GM12891 (cell line): Measurements from ENCODE around the gene STAT4.

Experiments used
- DNase-seq: peaks from one replicate; pipeline ENCODE4 v3.0.0; 2011; ENCODE audit warnings: low spot score; ENCODE audit not compliant: insufficient read length
- FAIRE-seq: peaks from 2 replicates; lab custom pipeline; 2011; peaks lifted over from hg19 to GRCh38; lab: Jason Lieb, UNC
- PAX5 ChIP-seq: IDR thresholded peaks from 2 replicates; pipeline ENCODE4 v1.6.1; 2011; ENCODE audit warnings: low read length, moderate library complexity, mild to moderate bottlenecking; ENCODE audit not compliant: insufficient read depth, severe bottlenecking
- POLR2A ChIP-seq: IDR thresholded peaks from 2 replicates; pipeline ENCODE4 v1.6.1; 2011; ENCODE audit warnings: low read depth, low read length, control low read depth
- POLR2AphosphoS5 ChIP-seq: IDR thresholded peaks from 2 replicates; pipeline ENCODE4 v1.6.1; 2011; ENCODE audit warnings: low read depth, low read length, control low read depth
- POU2F2 ChIP-seq: IDR thresholded peaks from 2 replicates; pipeline ENCODE4 v1.6.1; 2011; ENCODE audit warnings: low read depth, mild to moderate bottlenecking, control low read depth, low read length, moderate library complexity
- SPI1 ChIP-seq: IDR thresholded peaks from 2 replicates; pipeline ENCODE4 v1.6.1; 2011; ENCODE audit warnings: low read depth, low read length, control low read depth
- TAF1 ChIP-seq: IDR thresholded peaks from 2 replicates; pipeline ENCODE4 v1.6.1; 2011; ENCODE audit warnings: low read depth, low read length, control low read depth

STAT4 gene

GRCh38 chr2:191167766-191168165 is 17.0 kb upstream of the STAT4 start:
- FAIRE-seq (no peak), DNase-seq (no peak)
- no peak for TF ChIP-seq POLR2AphosphoS5
- TF ChIP-seq TAF1 = no peak
- TF ChIP-seq SPI1 = no peak
- no peak for TF ChIP-seq POU2F2
- no peak for TF ChIP-seq POLR2A

DNA sequence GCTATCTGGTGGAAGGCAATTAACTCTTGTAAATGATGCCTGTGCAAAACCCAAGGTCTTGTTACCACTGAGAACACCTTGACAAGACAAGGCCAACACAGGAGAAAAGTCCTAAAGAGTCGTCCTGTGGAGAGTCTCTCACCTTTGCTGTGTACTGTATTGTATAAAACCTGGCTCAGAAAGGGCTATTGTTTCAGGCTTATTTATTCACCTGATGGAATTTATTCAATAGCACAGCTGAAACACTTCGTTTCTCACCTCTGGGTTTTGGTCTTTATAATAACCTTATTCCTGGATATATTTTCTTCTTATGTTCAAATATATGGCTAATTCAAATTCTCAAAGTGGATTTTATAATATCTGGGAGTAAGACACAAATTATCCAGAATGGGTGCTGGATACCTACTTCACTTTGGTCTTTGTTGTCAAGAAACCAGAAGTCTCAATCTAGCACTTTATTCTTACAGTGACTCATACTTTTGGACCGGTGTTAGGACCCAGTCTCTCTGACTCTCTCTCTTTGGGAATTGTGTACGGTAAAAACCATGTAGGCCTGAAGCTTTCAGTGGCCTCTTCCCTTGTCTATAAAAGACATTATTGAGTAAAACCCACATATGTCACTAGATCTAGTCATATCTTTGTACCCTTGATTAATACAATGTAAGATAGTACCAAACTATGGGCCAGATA is 16.1 kb upstream of the STAT4 start:
- FAIRE-seq = no peak
- no peak for DNase-seq
- TF ChIP-seq TAF1 (no peak), SPI1 (no peak), POU2F2 (no peak), POLR2AphosphoS5 (no peak), PAX5 (no peak), POLR2A (no peak)

GRCh38 chr2:191166111-191166755 is 15.4 kb upstream of the STAT4 start:
- DNase-seq (no peak), FAIRE-seq (no peak)
- TF ChIP-seq SPI1 (no peak), PAX5 (no peak), TAF1 (no peak), POLR2AphosphoS5 (no peak), POU2F2 (no peak), POLR2A (no peak)

DNA sequence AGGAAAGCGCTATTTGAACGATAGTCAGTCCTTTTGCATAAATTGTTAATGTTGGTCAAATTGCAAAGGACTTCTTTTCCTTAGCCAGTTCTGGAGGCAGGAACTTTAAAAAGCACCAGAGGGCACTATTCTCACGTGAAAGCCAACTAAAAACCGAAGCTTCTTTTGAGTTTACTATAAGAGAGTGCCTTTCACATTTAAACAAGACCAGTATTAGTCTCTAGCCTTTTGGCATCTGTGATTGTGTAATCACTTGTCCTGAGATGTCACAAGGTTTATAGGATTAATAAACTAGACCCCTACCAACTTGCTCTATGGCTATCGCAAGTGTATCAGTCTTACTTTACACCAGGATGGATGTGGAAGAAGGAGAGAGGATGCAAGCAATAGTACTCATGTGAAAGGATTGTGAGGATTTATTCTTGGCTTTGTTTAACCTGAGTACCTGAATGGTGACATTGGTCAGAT is 14.4 kb upstream of the STAT4 start:
- TF ChIP-seq POU2F2 = no peak
- TF ChIP-seq POLR2AphosphoS5 = no peak
- no peak for TF ChIP-seq POLR2A
- TF ChIP-seq PAX5 = no peak
- TF ChIP-seq TAF1 = no peak
- TF ChIP-seq SPI1 = no peak
- no peak for FAIRE-seq
- DNase-seq = no peak

DNA sequence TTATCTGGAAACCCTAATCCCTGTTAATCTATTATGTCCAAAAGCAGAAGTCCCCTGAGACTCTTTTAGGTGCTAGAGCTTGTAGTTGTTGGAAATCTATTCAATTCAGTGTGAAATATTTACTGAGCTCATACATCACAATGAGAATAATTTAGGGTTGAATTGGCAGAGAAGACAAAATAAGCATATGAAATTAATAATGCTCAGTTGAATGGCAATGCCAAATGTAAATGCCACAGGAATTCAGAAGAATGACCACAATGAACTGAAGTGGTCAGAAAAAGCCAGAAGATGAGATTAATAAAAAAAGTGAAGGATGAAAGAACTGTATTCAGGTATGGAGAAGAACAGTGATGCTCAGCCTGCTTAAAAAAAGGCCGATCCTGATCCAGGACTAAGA is 8.0 kb upstream of the STAT4 start:
- no peak for FAIRE-seq

DNA sequence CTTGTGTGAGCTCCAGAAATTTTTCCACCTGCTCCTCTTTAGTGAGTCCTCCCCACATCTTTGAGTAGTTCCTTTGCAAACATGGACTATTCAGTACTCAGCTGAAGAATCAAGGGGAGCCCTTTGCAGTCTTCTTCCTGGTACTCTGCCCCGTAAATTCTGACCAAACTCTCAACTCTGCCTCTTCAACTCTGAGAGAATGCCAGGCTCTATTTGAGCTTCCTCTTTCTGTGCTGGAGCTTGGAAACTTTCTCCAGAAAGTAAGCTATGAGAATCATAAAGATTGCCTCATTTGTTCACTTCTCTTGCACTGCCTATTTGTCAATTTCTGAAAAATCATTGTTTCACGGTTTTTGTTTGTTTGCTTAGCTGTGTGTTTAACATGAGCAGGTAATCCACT is 7.4 kb upstream of the STAT4 start:
- FAIRE-seq (no peak), DNase-seq (no peak)
- no peak for TF ChIP-seq POLR2AphosphoS5
- no peak for TF ChIP-seq POLR2A
- no peak for TF ChIP-seq POU2F2
- TF ChIP-seq SPI1 = no peak
- no peak for TF ChIP-seq TAF1
- no peak for TF ChIP-seq PAX5

More for the DNA sequence above, 8.0 kb upstream of the STAT4 start:
- no peak for DNase-seq
- TF ChIP-seq POLR2A (no peak), PAX5 (no peak), SPI1 (no peak), TAF1 (no peak), POLR2AphosphoS5 (no peak), POU2F2 (no peak)

- FAIRE-seq (peak; percentile 93), DNase-seq (no peak)
- TF ChIP-seq PAX5 = no peak
- TF ChIP-seq SPI1 = no peak
- TF ChIP-seq POU2F2 = no peak
- TF ChIP-seq POLR2A = no peak
- no peak for TF ChIP-seq POLR2AphosphoS5
- no peak for TF ChIP-seq TAF1
Measured at GRCh38 chr2:191155608-191156071, 4.8 kb upstream of the STAT4 start.

GRCh38 chr2:191153716-191154115 is 2.9 kb upstream of the STAT4 start:
- FAIRE-seq (no peak), DNase-seq (no peak)
- TF ChIP-seq SPI1 = no peak

GRCh38 chr2:191152482-191153240 is 1.9 kb upstream of the STAT4 start:
- peak; percentile 71 for FAIRE-seq

More at GRCh38 chr2:191152482-191153240, 1.9 kb upstream of the STAT4 start:
- TF ChIP-seq SPI1 (peak; percentile 72), POLR2AphosphoS5 (no peak)
- no peak for DNase-seq
